GM21737 (cell line): ENCODE data around the gene AMOTL1.
"Not testable (repeated sequence)": the region's sequence is repeated elsewhere in the genome, so short reads cannot be mapped to it uniquely, and the experiment has no call there.

Source experiments
- ATAC-seq: cut with Tn5 transposase; IDR thresholded peaks from one replicate; pipeline ENCODE4 v1.9.1; 2021; ENCODE audit warnings: mild to moderate bottlenecking, moderate library complexity; ENCODE audit not compliant: unreplicated experiment

Gene AMOTL1

GRCh38 chr11:94792451-94792850, 24.3 kb downstream of the AMOTL1 start:
- no peak for ATAC-seq

- no peak for ATAC-seq
Observed at GRCh38 chr11:94793002-94793401, 24.8 kb downstream of the AMOTL1 start.

- ATAC-seq = no peak
Observed at GRCh38 chr11:94793822-94794221, 25.7 kb downstream of the AMOTL1 start.

- no peak for ATAC-seq
Observed at GRCh38 chr11:94794287-94795168, 26.4 kb downstream of the AMOTL1 start.

GRCh38 chr11:94795476-94796189, 27.5 kb downstream of the AMOTL1 start:
- no peak for ATAC-seq

GRCh38 chr11:94796190-94796580, 28.0 kb downstream of the AMOTL1 start:
- no peak for ATAC-seq

- ATAC-seq = no peak
Observed at GRCh38 chr11:94796863-94797262, 28.7 kb downstream of the AMOTL1 start.

- ATAC-seq = no peak
Observed at GRCh38 chr11:94799726-94800125, 31.6 kb downstream of the AMOTL1 start.

- ATAC-seq = no peak
Observed at GRCh38 chr11:94800414-94800813, 32.3 kb downstream of the AMOTL1 start.

GRCh38 chr11:94801866-94802460, 33.8 kb downstream of the AMOTL1 start:
- no peak for ATAC-seq

- ATAC-seq = no peak
Observed at GRCh38 chr11:94802501-94802900, 34.3 kb downstream of the AMOTL1 start.

GRCh38 chr11:94803491-94803890, 35.3 kb downstream of the AMOTL1 start:
- ATAC-seq = no peak

- no peak for ATAC-seq
Observed at GRCh38 chr11:94804874-94805273, 36.7 kb downstream of the AMOTL1 start.

- no peak for ATAC-seq
Observed at GRCh38 chr11:94806014-94806413, 37.9 kb downstream of the AMOTL1 start.

- no peak for ATAC-seq
Observed at GRCh38 chr11:94806419-94806818, 38.3 kb downstream of the AMOTL1 start.

- no peak for ATAC-seq
Observed at GRCh38 chr11:94809251-94809650, 41.1 kb downstream of the AMOTL1 start.

- not testable (repeated sequence) for ATAC-seq
Observed at GRCh38 chr11:94812724-94813720, 44.9 kb downstream of the AMOTL1 start.

GRCh38 chr11:94814272-94814976, 46.3 kb downstream of the AMOTL1 start:
- no peak for ATAC-seq

- no peak for ATAC-seq
Observed at GRCh38 chr11:94815705-94816344, 47.7 kb downstream of the AMOTL1 start.
